ENCODE measurements around the gene CRIP1. TPM values are rescaled to one million over a fixed set of nuclear protein-coding genes. Genes with fewer than 3 reads are reported as not detected.

The CRIP1 gene
- total RNA-seq, 1 donor from 2014 or later, result 7.6 TPM

DNA sequence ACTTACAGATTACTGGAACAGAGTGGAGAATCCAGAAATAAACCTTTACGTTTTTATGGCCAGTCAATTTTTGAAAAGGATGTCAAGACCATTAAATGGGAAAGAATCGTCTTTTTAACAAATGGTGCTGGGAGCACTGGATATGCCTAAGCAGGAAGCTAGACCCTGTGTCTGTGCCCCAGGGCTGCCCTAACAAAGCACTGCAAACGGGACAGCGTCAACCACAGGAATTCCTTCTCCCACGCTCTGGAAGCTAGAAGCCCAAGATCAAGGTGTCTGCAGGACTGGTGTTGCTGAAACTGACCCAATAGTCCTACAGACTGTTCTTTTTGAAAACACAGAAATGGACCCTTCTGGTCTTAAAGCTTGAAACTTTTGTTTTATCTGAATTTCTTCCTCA is 30.4 kb downstream of the CRIP1 start:
- intact Hi-C loops (cut with DNase I), result no loop called here
- no peaks in the 10 kb centered on the region for H3K4me1 ChIP-seq
- H3K27ac ChIP-seq, result no peak overlapping the region
- no peaks in the 10 kb centered on the region for H3K9me3 ChIP-seq
- no peak overlapping the region for H3K4me3 ChIP-seq
- no peaks in the 10 kb centered on the region for H3K36me3 ChIP-seq
- H3K27me3 ChIP-seq, result no peaks in the 10 kb centered on the region
- TF ChIP-seq, protein P1, sequence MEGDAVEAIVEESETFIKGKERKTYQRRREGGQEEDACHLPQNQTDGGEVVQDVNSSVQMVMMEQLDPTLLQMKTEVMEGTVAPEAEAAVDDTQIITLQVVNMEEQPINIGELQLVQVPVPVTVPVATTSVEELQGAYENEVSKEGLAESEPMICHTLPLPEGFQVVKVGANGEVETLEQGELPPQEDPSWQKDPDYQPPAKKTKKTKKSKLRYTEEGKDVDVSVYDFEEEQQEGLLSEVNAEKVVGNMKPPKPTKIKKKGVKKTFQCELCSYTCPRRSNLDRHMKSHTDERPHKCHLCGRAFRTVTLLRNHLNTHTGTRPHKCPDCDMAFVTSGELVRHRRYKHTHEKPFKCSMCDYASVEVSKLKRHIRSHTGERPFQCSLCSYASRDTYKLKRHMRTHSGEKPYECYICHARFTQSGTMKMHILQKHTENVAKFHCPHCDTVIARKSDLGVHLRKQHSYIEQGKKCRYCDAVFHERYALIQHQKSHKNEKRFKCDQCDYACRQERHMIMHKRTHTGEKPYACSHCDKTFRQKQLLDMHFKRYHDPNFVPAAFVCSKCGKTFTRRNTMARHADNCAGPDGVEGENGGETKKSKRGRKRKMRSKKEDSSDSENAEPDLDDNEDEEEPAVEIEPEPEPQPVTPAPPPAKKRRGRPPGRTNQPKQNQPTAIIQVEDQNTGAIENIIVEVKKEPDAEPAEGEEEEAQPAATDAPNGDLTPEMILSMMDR (IDR thresholded peaks at IDR 0.05), result no peak
- TF ChIP-seq POLR2A (IDR thresholded peaks at IDR 0.05), result no peak
- TF ChIP-seq POLR2AphosphoS5 (IDR thresholded peaks at IDR 0.05; ENCODE audit: insufficient read depth in 1 of 2, low read depth in 1 of 2), result no peak
- no peak for DNase-seq (ENCODE audit: extremely low spot score in 2 of 2)

DNA sequence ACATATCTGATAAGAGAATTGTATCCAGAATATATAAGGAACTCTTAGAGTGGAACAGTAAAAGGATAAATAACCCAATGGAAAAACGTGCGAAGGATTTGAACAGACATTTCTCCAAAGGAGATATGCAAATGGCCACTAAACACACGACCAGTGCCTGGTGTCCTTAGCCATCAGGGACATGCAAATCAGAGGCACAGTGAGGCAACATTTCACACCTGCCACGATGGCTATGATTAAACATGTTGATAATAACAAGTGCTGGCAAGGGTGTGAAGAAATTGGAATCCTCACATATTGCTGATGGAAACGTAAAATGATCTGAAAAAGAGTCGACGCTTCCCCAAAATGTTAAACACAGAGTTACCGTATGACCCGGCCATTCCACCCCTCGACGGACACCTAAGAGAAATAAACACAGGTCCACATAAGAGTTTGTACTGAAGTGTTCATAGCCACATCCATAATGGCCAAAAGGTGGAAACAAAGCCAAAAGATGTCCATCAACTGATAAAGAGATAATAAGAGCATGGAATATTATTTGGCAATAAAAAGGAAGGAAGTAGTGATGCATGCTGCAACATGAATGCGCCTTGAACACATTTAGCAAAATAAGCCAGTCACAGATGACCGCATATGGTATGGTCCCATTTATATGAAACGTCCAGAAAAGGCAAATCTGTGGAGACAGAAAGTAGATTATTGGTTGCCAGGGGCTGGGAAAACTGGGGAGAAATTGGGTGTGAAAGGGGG is 33.4 kb downstream of the CRIP1 start:
- H3K36me3 ChIP-seq, result no peaks in the 10 kb centered on the region
- no peak for TF ChIP-seq POLR2AphosphoS5 (IDR thresholded peaks at IDR 0.05; ENCODE audit: insufficient read depth in 1 of 2, low read depth in 1 of 2)
- TF ChIP-seq POLR2A (IDR thresholded peaks at IDR 0.05), result no peak
- no peaks in the 10 kb centered on the region for H3K27me3 ChIP-seq
- H3K4me3 ChIP-seq, result no peak overlapping the region
- H3K9me3 ChIP-seq, result no peaks in the 10 kb centered on the region
- no peaks in the 10 kb centered on the region for H3K4me1 ChIP-seq
- intact Hi-C loops (cut with DNase I), result loop anchor here (10.0 kb wide), 1 partner anchor 75 kb away; no protein-coding TSS in a partner anchor
- no peak for DNase-seq (ENCODE audit: extremely low spot score in 2 of 2)
- no peak overlapping the region for H3K27ac ChIP-seq

DNA sequence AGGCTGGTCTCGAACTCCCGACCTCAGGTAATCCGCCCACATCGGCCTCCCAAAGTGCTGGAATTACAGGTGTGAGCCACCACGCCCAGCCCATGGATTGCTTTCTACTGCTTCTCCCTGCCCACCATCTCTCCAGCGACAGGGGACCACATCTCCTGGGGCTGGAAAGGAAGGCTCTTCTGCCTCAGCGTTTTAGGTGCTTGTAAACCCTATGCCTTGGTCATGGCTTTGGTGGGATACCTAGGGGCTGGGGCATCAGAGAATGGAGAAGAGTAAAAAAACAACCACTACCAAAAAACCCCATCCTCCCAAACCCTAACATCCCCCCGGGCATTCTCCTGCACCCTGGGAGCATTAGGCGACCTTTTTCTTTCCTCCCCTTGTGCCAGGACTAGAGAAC is 38.6 kb downstream of the CRIP1 start:
- H3K27me3 ChIP-seq, result no peaks in the 10 kb centered on the region

DNA sequence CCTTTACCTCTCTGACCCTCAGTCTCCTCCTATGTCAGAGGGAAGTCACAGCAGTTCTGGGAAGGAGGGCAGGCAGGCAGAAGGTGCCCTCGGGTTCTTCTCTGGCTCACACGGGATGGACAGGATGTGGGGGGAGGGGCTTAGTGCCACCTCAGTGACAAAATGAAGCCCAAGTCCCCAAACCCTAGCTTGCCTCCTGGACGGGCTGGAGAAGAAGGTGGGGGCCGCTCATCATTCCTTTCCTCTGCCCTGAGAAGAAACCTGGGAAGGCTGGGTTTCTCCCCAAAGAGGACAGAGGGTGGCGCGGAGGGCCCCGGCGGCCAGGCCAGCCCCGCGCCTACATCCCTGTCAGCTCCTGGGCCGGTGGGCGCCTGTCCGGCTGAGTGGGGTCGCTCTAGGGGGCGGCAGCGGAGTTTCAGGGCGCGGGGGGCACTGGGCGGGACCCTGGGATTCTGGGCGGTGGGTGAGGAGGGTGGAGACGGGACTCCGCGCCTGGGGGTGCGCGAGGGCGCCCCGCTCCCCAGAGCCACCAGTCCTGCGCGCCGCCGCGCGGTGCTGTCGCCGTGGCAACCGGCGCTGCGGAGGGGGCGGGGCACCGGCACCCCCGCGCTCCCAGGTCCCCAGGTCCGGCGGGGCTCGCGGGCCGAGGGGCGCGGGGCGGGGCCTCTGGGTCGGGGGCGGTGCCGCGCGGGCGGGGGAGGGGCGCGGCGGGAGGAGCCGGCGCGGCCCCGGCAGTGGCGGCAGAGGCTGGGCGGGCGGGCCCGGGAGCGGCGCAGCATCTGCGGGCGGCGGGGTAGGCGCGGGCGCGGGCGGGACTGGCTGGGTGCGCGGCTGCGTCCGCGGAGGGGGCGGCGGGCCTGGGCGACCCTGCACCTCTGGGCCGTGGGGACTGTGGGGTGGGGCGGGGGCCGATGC is 39.4 kb downstream of the CRIP1 start, which contains the start of gene TMEM121:
TMEM121 (plus strand) TSS at position 723 of the 915 bp plus-strand sequence. CDS start 2,252 bp downstream, outside the sequence.
- H3K4me1 ChIP-seq, result peaks cover 30% of the 10 kb centered on the region
- intact Hi-C loops (cut with DNase I), result loop anchor here (10.0 kb wide), 1 partner anchor 81 kb away; no protein-coding TSS in a partner anchor
- H3K27me3 ChIP-seq, result no peaks in the 10 kb centered on the region
- peak within 1 kb of the TSS; percentile 67 to 76 for H3K4me3 ChIP-seq
- peak within 1 kb of the TSS; percentile 44 for H3K27ac ChIP-seq
- H3K36me3 ChIP-seq, result no peaks in the 10 kb centered on the region
- H3K9me3 ChIP-seq, result no peaks in the 10 kb centered on the region
- no peak for DNase-seq (ENCODE audit: extremely low spot score in 2 of 2)
- TF ChIP-seq POLR2A (IDR thresholded peaks at IDR 0.05), result no peak
- TF ChIP-seq, protein P1 (IDR thresholded peaks at IDR 0.05), result no peak

More for the DNA sequence above, 38.6 kb downstream of the CRIP1 start:
- Histone ChIP-seq H3K36me3 (no peaks in the 10 kb centered on the region), H3K9me3 (no peaks in the 10 kb centered on the region), H3K27ac (no peak overlapping the region), H3K4me3 (no peak overlapping the region), H3K4me1 (peaks cover 30% of the 10 kb centered on the region)
- TF ChIP-seq POLR2A (IDR thresholded peaks at IDR 0.05) (no peak), POLR2AphosphoS5 (IDR thresholded peaks at IDR 0.05; ENCODE audit: insufficient read depth in 1 of 2, low read depth in 1 of 2) (no peak)
- TF ChIP-seq, protein P1 (IDR thresholded peaks at IDR 0.05), result no peak
- intact Hi-C loops (cut with DNase I), result loop anchor here (10.0 kb wide), 1 partner anchor 81 kb away; no protein-coding TSS in a partner anchor
- DNase-seq (ENCODE audit: extremely low spot score in 2 of 2), result no peak

DNA sequence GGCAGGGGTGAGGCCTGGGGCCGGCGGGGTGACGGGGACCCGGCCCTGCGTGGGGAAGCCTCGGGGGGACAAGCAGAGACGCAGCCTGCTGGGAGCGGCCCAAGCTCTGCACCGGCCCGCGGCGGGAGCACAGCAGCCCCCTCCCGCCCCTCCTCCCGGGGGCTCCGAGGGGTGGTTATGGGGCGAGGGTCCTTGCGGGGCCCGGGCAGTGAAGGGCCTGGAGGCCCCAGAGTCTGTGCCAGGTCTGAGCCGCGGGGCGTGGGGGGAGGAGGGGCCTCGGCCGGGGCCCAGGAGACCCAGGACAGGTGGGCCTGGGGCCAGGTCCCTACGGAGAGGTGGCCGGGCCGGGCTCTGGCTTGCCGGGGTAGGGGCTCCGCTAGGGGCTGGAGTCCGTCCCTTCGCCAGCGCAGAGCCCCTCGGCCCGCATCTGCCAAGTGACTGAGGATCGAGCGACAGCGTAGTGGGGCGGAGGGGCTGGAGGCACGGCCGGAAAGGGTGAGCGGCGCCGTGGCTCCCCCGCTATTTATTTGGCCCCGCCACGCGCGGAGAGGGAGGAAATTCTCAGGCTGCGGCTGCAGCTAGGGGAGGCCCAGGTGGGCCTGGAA is 40.2 kb downstream of the CRIP1 start:
- no peaks in the 10 kb centered on the region for H3K36me3 ChIP-seq
- DNase-seq (ENCODE audit: extremely low spot score in 2 of 2), result no peak
- peaks cover 30% of the 10 kb centered on the region for H3K4me1 ChIP-seq
- H3K4me3 ChIP-seq, result peak overlapping the region; percentile 67 to 76
- peak overlapping the region; percentile 44 for H3K27ac ChIP-seq
- intact Hi-C loops (cut with DNase I), result loop anchor here (10.0 kb wide), 1 partner anchor 82 kb away; no protein-coding TSS in a partner anchor
- no peaks in the 10 kb centered on the region for H3K27me3 ChIP-seq
- TF ChIP-seq, protein P1 (IDR thresholded peaks at IDR 0.05), result no peak
- no peak for TF ChIP-seq POLR2A (IDR thresholded peaks at IDR 0.05)
- TF ChIP-seq POLR2AphosphoS5 (IDR thresholded peaks at IDR 0.05; ENCODE audit: insufficient read depth in 1 of 2, low read depth in 1 of 2), result no peak
- no peaks in the 10 kb centered on the region for H3K9me3 ChIP-seq

Measured in vagina (tissue), 2 donors.